GM18907 (cell line): ENCODE measurements around the gene PLXNB2.

Experiments
- ATAC-seq: cut with Tn5 transposase; IDR thresholded peaks from one replicate; pipeline ENCODE4 v1.9.1; 2021; ENCODE audit warnings: mild to moderate bottlenecking, moderate library complexity; ENCODE audit not compliant: unreplicated experiment

Gene PLXNB2

GRCh38 chr22:50311606-50312351 is 4.3 kb upstream of the PLXNB2 start:
- ATAC-seq = no peak

GRCh38 chr22:50310949-50311444 is 3.6 kb upstream of the PLXNB2 start:
- no peak for ATAC-seq

GRCh38 chr22:50310031-50310722 is 2.7 kb upstream of the PLXNB2 start:
- ATAC-seq = no peak

GRCh38 chr22:50309601-50309991 is 2.1 kb upstream of the PLXNB2 start:
- no peak for ATAC-seq

GRCh38 chr22:50308986-50309600 is 1.6 kb upstream of the PLXNB2 start:
- ATAC-seq = no peak

DNA sequence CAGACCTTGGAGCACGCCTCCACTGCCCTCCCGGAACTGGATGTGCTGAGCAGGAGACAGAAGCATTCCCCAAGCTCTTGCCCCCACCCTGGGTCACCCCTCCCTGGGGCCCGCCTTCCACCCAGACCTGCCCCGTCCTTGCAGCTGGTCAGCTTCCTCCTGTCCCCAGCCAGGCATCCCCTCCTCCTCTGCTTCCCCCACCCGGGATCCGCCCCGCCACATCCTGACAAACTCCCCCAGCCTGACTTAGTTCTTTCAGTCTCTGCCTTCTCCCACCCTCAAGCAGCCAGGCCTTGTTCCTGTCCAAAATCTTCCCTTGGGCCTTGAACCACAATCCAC is 1.1 kb upstream of the PLXNB2 start:
- ATAC-seq = no peak

GRCh38 chr22:50307890-50308596 is 597 bp upstream of the PLXNB2 start:
- no peak for ATAC-seq

DNA sequence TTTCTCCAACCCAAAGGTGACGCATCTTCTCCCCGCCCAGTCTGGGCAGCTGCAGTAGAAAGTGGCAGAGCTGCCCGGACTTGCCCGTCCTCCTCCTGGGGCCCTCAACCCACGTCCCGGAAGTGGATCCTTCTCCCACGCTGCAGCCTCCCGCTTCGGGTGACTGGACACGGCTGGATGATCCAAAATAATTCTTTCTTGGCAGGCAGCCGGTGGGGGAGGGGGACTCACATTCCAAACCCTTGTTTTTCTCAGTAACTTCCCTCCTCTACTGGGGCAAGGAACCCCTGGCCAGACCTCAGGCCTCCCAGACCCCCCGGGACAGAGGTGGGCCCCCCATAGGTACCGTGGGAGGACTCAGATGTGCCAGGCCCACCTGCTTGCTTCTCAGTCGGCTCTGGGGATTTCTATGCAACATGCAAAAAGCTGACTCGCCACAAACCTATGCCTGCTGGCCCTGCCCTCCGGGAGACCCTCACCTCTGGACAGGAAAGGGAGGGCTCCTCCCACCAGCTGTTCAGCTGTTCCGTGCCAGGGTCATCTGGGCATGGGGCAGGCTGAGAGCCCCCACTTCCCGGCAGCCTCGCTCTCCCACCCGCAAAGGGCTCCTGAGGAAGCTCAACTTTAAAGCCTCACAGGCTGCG is 1.4 kb downstream of the PLXNB2 start:
- peak; percentile 33 for ATAC-seq

GRCh38 chr22:50305393-50305922 is 2.0 kb downstream of the PLXNB2 start:
- no peak for ATAC-seq

GRCh38 chr22:50304528-50305392 is 2.7 kb downstream of the PLXNB2 start:
- no peak for ATAC-seq

DNA sequence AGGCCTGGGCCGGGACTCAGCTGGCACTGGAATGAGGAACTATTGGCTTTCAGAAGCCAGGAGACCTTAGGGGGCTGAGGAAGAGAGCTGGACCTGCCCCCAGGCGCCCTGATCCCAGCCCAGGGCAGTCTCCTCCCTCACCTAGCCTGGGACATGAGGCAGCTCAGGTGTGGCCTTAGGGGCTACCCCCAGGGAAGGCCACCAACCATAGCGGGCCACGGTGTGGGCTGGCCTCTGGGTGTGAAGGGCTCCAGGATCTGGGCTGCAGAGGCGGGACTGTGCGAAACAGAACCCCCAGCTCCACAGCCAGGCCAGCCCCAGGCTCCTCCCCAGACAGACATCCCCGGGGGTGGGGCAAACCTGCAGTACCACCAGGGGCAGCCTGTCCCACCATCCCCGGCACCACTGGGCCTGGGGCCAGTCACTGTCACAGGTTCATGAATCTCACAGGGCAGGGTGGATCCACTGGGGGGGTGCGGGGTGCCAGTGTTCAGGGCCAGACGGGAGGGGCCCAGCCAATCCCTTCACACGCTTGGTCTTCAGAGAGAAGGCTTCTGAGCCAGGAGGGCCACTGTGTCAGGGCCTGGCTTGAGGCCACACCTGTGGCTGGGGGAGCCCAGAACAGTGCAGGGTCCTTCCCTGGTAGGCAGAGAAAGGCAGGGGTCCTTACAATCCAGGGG is 3.5 kb downstream of the PLXNB2 start:
- no peak for ATAC-seq

GRCh38 chr22:50303515-50303847 is 4.0 kb downstream of the PLXNB2 start:
- ATAC-seq = no peak

DNA sequence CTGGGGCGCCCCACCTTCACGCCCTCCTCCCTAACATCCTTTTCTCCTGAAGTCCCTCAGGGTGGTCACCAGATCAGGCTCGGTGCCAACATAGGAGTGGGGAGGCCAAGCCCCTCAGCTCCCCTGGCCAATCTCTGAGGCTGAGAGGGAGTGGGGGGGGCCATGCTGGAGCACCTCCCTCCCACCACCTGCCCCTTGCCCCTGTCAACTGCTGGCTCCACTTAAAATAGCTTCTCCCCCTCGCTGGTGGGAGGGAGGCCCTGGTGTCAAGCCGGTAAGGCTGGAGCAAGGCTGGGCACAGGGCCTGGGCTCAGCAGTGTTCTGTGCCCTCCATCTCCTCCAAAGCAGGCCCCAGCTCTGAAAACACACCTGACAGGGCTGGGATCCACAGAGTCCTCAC is 4.9 kb downstream of the PLXNB2 start:
- ATAC-seq = no peak

DNA sequence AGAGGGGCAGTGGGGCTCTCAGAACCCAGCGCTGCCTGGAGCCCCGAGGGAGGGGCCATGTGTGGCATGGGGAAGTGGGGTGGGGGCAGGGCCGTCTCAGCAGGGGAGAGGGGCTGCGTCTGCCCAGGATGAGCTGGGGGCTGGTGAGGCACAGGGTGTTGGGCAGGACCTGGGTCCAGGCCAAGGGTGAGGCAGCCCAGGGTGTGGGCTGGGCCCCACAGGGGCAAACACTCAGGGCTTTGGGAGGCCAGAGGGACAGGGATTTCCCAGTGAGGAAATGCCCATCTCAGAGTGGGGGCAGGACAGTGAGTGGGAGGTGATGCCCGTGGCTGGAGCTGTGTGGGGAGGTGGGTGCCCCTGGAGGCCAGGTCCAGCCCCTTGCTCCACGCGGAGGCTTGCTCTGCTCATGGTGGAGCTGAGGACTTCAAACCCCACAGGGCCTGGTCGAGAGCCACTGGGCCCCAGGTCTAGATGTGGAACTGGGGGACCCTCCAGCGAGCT is 5.4 kb downstream of the PLXNB2 start:
- ATAC-seq = no peak

DNA sequence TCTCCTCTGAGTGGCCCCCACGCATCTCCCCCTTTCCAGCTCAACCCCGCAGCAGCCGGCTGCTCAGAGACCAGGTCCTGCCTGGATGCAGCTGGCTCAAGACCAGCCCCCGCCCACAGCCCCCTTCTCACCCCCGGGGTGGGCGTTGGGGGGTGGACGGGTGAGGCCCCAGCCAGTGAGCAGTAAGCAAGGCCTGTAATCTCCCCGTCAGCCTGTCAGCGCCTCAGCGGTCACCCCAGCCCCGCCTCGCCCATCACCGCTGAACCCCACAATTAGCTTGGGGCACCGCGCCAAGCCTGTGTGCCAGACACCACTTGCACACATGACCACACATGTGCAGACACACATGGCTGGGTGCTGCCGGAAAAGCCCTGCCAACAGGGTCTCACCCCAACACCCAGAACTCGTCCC is 5.9 kb downstream of the PLXNB2 start:
- no peak for ATAC-seq

GRCh38 chr22:50300620-50301257 is 6.7 kb downstream of the PLXNB2 start:
- ATAC-seq = no peak

DNA sequence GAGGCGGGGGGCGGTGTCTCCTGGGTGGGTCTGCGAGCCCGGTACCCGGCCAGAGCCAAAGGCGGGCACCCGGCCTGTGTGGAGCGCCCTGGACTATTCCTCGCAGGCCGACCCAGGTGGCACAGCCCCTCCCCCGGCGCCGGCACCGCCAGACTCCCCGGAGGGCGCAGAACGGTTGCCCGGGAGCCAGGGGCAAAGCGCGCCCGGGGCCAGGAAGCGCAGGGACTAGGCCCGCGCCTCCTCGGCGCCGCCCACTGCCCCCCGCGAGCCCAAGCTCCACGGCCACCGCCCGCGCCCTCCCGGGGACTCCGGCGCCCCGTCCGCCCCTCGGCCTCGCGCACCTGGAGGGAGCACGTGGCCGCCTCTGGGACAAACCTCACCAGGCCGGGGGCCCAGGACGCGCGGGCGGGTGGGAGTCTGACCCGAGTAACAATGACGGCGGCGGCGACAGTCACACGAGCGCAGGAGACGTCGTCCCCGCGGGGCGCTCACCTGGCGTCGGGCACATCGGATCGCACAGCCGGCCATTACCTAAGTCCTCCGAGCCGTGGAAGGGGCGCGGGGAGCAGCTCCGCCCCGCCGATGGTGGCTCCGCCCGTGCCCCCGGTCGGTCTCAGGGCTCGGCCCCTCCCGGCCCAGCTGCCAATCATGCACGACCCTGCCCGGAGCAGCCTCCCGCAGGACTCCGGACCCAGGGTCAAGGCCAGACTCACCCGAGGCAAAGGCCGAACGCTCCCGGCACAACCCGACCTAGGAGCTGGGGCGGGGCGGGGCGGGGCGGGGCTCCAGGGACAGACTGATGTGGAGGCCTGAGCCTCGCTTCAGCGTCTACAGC is 7.4 kb downstream of the PLXNB2 start:
- ATAC-seq = no peak
